IPS DF 4.7 (cell line): ENCODE measurements around the gene EXOC6B.

ENCODE experiments used
- DNase-seq: peaks from one replicate; pipeline ENCODE4 v3.0.0-alpha.2; 2013; ENCODE audit warnings: low spot score; ENCODE audit errors: extremely low read depth

EXOC6B gene

DNA sequence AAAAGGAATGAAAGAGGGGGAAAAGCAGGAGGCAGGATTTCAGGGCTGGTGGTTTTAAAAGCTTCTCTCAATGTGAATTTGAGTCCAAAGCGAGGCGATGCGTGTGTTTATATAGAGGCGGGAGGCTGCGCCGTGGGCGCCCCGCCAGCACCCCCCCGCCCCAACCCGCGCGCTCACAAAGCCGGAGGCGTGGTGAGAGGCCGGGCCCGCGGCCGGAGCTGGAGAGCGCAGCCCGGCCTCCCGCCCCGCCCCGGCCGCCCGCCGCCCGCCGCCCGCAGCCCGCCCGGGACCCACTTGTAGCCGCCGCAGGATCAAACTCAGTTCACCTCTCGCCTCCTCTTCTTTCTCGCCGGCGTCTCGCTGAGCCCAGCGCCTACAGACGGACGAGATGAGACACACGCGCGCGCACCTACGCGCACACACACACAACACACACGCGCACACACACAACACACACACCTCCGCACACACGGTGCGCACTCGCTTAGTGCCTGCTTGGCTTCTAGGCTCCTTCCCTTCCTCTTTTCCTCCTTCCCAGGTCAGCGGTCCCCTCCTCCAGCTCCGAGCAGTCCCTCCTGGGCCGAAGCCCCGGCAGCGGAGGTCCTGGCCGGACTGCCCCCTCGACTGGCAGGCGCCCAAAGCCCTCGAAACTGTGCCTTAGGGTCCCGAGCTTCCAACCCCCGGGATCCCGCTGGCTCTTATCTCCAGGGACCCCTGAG is 676.8 kb downstream of the EXOC6B start:
- DNase-seq = no peak

GRCh38 chr2:72148003-72148836 is 677.6 kb downstream of the EXOC6B start:
- no peak for DNase-seq

GRCh38 chr2:72147303-72147971 is 678.4 kb downstream of the EXOC6B start, which contains the start of gene CYP26B1:
TSS of gene CYP26B1 (minus strand) at chr2:72147862. CDS start at chr2:72147834, 28 bp downstream.
- no peak for DNase-seq

DNA sequence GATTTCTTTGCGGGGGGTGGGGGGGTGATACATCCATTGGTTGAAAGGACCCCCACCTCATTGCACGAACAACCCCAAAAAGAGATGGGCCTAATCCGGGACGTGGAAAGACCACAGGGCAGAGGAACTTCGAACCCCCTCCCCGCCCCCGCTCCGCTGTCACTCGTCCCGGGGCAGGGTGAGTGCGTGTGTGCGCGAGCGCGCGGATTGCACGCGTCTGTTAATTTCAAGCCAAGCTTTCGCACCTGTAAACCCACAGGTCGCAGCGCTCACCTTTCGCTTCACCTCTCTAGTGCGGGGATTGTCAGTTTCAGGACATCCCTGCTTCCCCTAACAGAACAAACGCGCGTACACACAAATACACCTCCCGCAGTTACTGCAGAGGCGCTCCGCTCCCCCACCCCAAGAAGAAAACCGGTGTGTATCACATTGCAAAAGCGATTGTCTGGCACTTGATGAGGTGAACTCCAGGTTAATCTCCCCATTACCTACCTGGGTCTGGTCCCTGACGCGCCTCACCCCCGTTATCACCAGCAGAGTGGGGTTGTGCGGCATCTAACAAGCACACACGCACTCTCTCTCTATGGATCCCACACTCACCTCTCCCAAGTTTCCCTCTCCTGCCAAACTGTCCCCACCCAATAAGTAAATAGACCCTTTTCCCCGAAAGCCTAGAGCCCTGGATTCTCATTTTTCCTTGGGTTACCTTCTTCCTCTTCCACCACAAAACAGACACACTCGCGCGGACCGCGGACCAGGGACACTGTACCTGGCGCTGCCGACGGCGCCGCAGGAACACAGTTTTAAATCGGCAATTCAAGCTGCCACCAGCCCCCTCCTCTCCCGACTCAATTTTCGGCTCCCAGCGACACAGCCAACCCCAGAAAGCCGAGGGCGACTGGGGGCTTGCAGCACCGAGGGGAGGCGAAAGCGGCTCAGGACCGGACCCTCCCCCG is 679.2 kb downstream of the EXOC6B start:
- DNase-seq = no peak

DNA sequence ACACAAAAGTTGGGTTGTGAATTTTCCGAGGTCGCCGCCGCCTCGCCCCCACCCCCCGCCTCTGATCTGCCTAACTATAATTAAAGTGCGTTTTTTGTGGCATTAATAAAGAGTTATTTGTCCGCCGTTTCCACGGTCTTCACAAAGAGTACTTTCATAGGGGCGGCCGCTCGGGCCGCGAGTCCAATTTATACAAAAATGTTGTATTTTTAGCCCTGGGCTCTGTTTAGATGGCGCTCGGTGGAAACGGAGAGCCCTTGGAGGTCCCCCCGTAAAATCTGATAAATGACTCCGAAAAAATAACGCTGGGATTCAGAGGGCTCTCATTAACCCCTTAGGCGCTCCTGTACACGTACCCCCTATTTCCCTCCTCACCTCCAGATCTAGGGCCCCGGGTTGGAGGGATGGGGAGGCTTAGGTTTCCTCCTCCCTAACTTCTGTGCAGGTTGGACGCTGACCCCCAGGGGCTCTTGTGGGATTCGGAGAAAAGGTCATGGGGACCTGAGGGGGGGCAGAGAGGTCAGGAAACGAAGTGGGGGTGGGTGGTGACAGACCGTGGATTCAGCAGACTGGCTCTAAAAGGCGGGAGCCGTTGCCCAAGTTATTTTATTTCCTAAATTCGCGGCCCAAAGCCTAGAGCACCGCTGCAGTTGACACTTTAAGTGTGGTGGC is 680.0 kb downstream of the EXOC6B start:
- no peak for DNase-seq

DNA sequence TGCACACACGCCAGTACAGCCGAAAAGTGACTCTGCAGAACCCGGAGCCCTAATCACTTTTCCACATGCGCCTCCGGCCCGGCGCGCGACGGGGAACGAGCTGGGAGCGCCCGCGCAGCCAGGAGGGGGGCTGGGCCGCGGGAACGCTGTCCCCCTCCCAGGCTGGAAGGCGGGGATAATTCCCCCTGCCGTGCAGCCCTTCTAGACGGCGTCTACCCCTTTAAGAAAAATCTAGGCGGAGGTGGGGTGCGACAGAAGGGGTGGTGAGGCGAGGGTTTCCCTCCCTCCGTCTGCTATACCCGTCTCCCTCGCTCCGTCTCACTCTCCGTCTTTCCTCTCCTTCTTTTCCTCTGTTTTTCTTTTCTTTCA is 680.6 kb downstream of the EXOC6B start:
- DNase-seq = no peak

DNA sequence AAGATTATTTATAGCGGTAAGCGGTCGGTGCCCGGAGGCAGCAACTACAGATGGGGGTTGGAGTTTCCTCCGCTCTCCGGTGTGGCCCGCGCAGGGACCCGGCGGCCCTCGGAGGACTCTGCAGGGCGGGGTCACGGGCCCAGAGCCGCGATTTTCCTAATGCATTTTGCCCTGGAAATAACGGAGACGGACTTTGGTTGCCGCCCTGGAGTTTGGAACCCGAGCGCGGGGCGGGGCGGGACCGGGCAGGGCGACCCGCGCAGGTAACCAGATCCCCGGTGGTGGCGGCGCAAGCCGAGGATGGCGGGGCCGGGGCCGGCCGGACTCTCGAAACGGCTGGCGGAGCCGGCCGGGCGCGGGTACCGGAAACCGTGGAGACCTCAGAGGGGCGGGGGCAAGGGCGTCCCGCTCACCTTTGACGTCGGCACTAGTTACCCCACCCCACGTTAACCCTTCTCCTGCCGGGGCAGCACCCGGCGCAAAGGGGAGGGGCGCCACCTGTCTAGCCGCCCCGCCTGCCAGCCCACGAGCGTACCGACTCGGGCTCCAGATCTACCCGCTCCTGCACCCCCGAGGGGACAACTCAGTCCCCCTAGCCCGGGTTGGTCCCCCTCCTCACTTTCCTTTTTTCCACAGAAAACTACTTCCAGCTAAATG is 681.1 kb downstream of the EXOC6B start:
- DNase-seq = no peak

- DNase-seq = no peak
These were observed 681.6 kb downstream of the EXOC6B start for GRCh38 chr2:72144274-72144631.

DNA sequence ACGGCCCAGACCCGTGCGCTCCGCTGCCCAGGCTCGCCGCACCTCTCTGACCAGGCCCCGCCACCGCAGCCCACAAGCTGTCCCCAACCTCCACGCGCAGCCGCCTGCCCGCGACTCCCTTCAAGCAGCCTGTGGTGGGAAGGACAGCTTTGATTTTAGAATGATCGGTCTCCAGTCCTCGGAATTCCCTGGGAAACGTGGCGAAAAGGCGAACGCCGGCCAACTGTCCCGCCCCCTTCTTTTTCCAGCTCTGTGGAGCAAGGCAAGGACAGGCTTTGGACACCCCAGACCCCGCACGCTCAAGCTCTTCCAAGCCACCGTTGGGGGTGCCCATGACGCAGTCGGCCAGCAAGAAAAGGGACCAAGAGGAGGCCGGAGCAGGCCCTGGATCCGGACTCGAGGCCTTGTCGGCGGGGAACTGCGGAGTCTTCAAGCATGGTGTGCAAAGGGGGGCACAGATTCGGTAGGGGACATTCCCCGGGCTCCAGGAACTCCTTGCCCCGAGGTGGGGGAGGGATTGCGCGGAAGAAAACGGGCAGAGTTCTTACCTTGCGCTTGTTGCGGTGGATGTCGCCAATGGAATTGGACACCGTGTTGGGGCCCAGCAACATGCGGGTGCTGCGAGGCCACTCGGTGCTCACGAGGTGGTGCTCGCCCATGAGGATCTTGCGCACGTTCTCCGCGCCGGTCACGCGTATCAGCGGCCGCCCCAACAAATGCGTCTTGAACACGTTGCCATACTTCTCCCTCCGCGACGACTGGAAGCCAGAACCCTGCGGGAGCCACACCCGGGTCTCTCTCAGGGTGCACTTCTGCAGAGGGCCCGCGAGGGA is 682.2 kb downstream of the EXOC6B start:
- no peak for DNase-seq

- no peak for DNase-seq
These were observed 683.0 kb downstream of the EXOC6B start for GRCh38 chr2:72142570-72143440.

DNA sequence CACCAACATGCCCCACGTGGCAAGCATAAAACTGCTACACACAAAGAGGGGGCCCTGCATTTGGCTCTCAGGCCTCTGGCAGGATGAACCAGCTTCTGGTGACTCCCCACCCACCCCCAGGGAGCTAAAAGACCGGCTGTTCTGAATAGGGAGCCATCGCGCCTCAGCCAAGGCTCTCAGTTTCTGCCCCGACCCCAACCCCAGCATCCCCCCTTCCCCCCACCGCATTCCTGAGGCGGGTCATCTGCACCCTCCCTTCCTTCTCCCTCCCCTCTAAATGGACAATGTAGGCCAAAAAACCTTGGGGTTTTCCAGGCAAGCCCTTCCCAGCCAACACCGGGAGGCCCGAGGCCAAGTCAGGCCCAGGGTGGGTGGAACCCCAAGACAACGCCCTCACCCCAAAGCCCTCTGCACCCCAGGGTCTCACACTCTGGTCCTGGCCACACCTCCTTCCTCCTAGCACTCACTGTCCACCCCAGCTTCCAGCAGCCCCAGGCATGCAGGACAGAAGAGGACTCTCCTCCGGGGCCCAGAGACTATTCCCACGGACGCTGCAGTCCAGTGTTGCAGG is 683.9 kb downstream of the EXOC6B start:
- no peak for DNase-seq

DNA sequence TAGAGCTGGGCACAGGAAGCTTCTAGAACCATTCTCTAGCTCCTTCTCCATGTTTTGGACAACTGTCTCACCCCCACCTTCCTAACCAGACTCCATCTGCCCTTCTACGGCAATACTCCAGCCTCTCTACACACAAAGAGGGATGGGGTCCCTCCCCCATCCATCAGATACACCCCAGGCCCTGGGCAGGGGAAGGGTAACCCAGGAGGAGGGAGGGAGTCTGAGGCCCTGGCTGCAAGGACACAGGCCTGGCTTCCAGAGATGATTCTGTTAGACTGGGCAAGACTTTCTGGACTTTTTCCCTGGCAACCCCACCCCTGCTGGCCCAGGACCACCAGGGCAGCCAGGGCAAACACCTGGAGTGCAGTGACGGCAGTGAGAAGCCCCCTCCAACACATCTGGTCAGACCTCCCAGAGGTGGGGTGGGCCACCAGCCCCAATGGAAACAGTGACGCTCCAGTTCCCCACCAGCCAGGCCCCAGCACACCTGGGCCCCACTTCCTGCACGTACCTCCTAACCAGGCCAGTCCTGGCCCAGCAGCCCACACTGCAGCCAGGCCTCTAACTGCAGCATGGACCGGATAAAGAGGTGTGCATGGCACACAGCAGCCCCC is 684.7 kb downstream of the EXOC6B start:
- DNase-seq = no peak

DNA sequence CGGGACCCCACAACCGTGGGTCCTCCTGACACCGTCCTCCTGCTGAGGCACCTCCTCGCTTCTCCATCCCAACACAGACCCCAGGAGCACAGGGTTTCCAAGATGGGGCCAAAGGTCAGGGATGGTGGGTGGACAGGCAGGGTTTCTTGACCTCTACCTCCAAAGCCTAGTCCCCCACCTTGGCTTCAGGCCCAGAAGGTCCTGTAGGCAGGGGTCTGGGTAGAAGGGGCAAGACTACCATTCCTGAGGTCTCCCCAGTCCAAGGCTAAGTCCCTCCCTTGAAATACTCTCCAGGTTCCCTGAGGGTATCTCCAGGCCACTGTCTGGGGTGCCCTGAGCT is 685.2 kb downstream of the EXOC6B start:
- DNase-seq = no peak

DNA sequence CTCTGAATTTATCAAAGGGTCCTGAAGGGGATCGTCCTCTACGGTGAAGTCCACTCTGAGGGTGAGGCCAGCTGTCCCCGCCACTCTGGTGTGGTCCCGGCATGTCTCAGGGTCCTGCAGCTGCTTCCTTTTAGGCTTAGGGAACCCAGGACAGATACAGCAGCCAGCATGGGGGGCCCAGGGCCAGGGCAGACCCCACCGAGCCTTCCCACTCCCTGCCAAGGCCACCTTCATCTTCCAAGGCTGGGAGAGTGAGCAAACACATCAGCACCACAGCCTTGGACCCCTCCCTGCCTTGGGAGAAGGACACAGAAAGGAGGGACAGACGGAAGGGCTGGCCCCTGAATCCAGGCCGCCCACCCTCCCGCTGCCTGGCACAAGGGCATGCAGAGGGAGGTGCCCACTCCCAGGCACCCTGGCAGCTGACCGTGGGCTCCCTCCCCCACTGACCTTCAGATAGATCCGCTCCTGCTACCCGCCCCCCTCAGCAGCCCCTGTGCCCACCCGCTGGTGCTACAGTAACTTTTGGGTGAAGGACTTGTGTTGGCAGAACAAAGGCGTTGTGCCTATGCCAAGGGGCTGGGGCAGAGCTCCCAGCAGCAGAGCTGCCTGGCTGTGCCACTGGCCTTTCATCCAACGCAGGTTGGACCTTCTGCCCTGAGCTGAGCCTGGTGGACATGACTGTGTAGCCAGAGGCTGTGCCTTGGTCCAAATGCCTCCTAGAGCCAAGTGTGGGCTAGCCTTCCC is 685.8 kb downstream of the EXOC6B start:
- DNase-seq = no peak

GRCh38 chr2:72139471-72139873 is 686.4 kb downstream of the EXOC6B start:
- DNase-seq = no peak

GRCh38 chr2:72138921-72139381 is 686.9 kb downstream of the EXOC6B start:
- no peak for DNase-seq
